HG03342 (cell line): ENCODE data around the gene EFCC1.

ENCODE experiments used
- ATAC-seq: cut with Tn5 transposase; IDR thresholded peaks from one replicate; pipeline ENCODE4 v1.9.1; 2021; ENCODE audit warnings: mild to moderate bottlenecking, moderate library complexity; ENCODE audit not compliant: unreplicated experiment

EFCC1 gene

GRCh38 chr3:129031476-129032215, 30.5 kb downstream of the EFCC1 start:
- no peak for ATAC-seq

- no peak for ATAC-seq
Measured at GRCh38 chr3:129032716-129033115, 31.6 kb downstream of the EFCC1 start.

GRCh38 chr3:129033151-129033550, 32.0 kb downstream of the EFCC1 start:
- ATAC-seq = no peak

- no peak for ATAC-seq
Measured at GRCh38 chr3:129033633-129034321, 32.7 kb downstream of the EFCC1 start.

- ATAC-seq = no peak
Measured at GRCh38 chr3:129034642-129035041, 33.5 kb downstream of the EFCC1 start.

GRCh38 chr3:129035360-129036221, 34.5 kb downstream of the EFCC1 start:
- no peak for ATAC-seq

- ATAC-seq = no peak
Measured at GRCh38 chr3:129036222-129037092, 35.4 kb downstream of the EFCC1 start.

- no peak for ATAC-seq
Measured at GRCh38 chr3:129037093-129037419, 36.0 kb downstream of the EFCC1 start.

- no peak for ATAC-seq
Measured at GRCh38 chr3:129038121-129038855, 37.2 kb downstream of the EFCC1 start.

GRCh38 chr3:129039271-129040038, 38.4 kb downstream of the EFCC1 start:
- ATAC-seq = no peak

- ATAC-seq = no peak
Measured at GRCh38 chr3:129040039-129040336, 38.9 kb downstream of the EFCC1 start.

- ATAC-seq = no peak
Measured at GRCh38 chr3:129040579-129041300, 39.6 kb downstream of the EFCC1 start.

- no peak for ATAC-seq
Measured at GRCh38 chr3:129045675-129046036, 44.6 kb downstream of the EFCC1 start.

- ATAC-seq = no peak
Measured at GRCh38 chr3:129046037-129046731, 45.1 kb downstream of the EFCC1 start.

- no peak for ATAC-seq
Measured at GRCh38 chr3:129046732-129047552, 45.8 kb downstream of the EFCC1 start.

- no peak for ATAC-seq
Measured at GRCh38 chr3:129047553-129047839, 46.4 kb downstream of the EFCC1 start.

GRCh38 chr3:129050556-129051295, 49.6 kb downstream of the EFCC1 start:
- no peak for ATAC-seq
